Suprapubic skin (tissue), 4 donors: ENCODE results near the gene TRIP13. TPM values are rescaled to one million over a fixed set of nuclear protein-coding genes. Genes with fewer than 3 reads are reported as not detected.

Experiments
- DNase-seq, 2 donors: peaks; one replicate each; pipeline ENCODE4 v3.0.0-alpha.2; 2019; ENCODE audit warnings: low spot score in 2 of 2
- H3K27ac ChIP-seq: fragments of 200-600 bp; sonication (generic); one replicate; pipeline ENCODE4 v1.5.1; 2019
- H3K27me3 ChIP-seq: fragments of 200-600 bp; sonication (generic); one replicate; pipeline ENCODE4 v1.5.1; 2019
- H3K36me3 ChIP-seq: fragments of 200-600 bp; sonication (generic); one replicate; pipeline ENCODE4 v1.5.1; 2019
- H3K4me1 ChIP-seq: fragments of 200-600 bp; sonication (generic); one replicate; pipeline ENCODE4 v1.5.1; 2019
- H3K4me3 ChIP-seq: fragments of 200-600 bp; sonication (generic); one replicate; pipeline ENCODE4 v1.5.1; 2019; ENCODE audit warnings: mild to moderate bottlenecking
- H3K9me3 ChIP-seq: fragments of 200-600 bp; sonication (generic); one replicate; pipeline ENCODE4 v1.5.1; 2019
- EP300 ChIP-seq: sonication (generic); formaldehyde crosslinking; IDR thresholded peaks from one replicate; pipeline ENCODE4 v1.6.1; 2017; ENCODE audit warnings: antibody characterized with exemption
- POLR2A ChIP-seq, 2 donors: fragments of 450-650 bp; IDR thresholded peaks; one replicate each; pipeline ENCODE4 v1.6.1; 2017; ENCODE audit warnings: antibody characterized with exemption in 2 of 2, mild to moderate bottlenecking in 2 of 2, moderate library complexity in 2 of 2
- POLR2AphosphoS5 ChIP-seq, 3 donors: sonication (generic); formaldehyde crosslinking; IDR thresholded peaks; one replicate each; pipeline ENCODE4 v1.6.1; 2017; ENCODE audit warnings: antibody characterized with exemption in 3 of 3
- WGBS: methylation state at CpG from one replicate; pipeline ENCODE4 v1.1.5; 2018; 5-methylcytosine and 5-hydroxymethylcytosine counted together
- total RNA-seq, 4 donors: library from RNA; depleted of rRNA; stranded (reverse); fragments of >200 nt; gene quantifications; one replicate each; pipeline ENCODE4 v1.1.0, GENCODE V29; 2016
- TF ChIP-seq, protein P1 (sequence below), 2 donors: fragments of 200-600 bp in 1 of 2; fragments of 450-650 bp in 1 of 2; sonication (generic) in 1 of 2; IDR thresholded peaks; one replicate each; pipeline ENCODE4 v1.5.1; 2016 to 2019; ENCODE audit warnings: antibody characterized with exemption in 2 of 2, mild to moderate bottlenecking in 1 of 2, moderate library complexity in 1 of 2

The TRIP13 gene
- total RNA-seq, 4 donors from 2014 or later, result 1.1 to 3.7 (median 1.6) TPM

DNA sequence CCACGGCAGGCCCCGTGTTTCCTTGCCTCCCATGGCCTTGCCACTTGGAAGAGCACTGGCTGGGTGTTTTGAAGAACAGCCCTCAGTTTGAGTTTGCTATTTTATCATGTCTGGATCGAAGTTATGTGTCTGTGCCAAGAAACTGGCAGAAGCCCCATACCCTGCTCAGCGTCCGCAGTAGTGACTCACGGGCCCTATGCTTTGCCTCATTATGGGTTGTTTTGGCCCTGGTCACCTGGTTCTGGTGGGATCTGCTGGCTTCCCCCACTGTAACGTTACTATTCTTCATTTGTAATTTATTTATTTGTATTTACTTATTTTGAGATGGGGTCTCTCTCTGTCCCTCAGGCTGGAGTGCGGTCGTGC, 73.6 kb downstream of the TRIP13 start:
- DNase-seq, result no peak
- peaks cover 6% of the 10 kb centered on the region for H3K4me1 ChIP-seq
- no peaks in the 10 kb centered on the region for H3K9me3 ChIP-seq
- H3K27ac ChIP-seq, result no peak overlapping the region
- TF ChIP-seq POLR2AphosphoS5 (IDR thresholded peaks at IDR 0.05) (no peak), EP300 (no peak), POLR2A (IDR thresholded peaks at IDR 0.05) (no peak)
- TF ChIP-seq, protein P1, sequence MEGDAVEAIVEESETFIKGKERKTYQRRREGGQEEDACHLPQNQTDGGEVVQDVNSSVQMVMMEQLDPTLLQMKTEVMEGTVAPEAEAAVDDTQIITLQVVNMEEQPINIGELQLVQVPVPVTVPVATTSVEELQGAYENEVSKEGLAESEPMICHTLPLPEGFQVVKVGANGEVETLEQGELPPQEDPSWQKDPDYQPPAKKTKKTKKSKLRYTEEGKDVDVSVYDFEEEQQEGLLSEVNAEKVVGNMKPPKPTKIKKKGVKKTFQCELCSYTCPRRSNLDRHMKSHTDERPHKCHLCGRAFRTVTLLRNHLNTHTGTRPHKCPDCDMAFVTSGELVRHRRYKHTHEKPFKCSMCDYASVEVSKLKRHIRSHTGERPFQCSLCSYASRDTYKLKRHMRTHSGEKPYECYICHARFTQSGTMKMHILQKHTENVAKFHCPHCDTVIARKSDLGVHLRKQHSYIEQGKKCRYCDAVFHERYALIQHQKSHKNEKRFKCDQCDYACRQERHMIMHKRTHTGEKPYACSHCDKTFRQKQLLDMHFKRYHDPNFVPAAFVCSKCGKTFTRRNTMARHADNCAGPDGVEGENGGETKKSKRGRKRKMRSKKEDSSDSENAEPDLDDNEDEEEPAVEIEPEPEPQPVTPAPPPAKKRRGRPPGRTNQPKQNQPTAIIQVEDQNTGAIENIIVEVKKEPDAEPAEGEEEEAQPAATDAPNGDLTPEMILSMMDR (IDR thresholded peaks at IDR 0.05), result no peak
- H3K27me3 ChIP-seq, result peaks cover 45% of the 10 kb centered on the region
- 78% methylated on average over 9 of the region's 9 CpGs for WGBS
- no peak overlapping the region for H3K4me3 ChIP-seq
- no peaks in the 10 kb centered on the region for H3K36me3 ChIP-seq

DNA sequence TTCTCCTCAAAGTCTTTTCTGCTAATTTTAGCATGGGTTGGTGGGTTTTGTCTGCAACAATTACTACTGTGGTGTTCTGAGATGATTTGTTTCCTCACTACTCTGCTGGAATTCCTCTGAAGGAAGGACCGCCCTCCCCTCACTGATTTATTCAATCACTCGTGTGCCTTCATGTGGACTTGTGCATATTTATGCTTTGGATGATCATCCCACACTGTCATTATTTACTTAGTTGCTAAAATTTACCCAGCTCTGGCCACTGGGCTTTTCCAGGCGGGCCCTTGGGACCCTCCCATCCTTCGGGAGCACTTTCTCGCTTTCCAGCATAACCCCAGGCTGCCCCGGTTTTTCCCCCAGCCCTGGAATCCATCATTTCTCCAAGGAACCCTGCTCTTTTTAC, 74.3 kb downstream of the TRIP13 start:
- 76% methylated on average over 6 of the region's 6 CpGs for WGBS
- Histone ChIP-seq H3K27ac (no peak overlapping the region), H3K27me3 (peaks cover 45% of the 10 kb centered on the region), H3K36me3 (no peaks in the 10 kb centered on the region), H3K4me1 (peaks cover 6% of the 10 kb centered on the region), H3K4me3 (no peak overlapping the region), H3K9me3 (no peaks in the 10 kb centered on the region)
- DNase-seq, result no peak
- TF ChIP-seq, protein P1 (IDR thresholded peaks at IDR 0.05), result no peak
- no peak for TF ChIP-seq POLR2AphosphoS5 (IDR thresholded peaks at IDR 0.05)

Other genes starting within 250 kb of the TRIP13 start
- 10 to 100 TPM; 10.5 to 22.2 (median 16.2) TPM for gene TPPP, start 199.5 kb upstream of the TRIP13 start, total RNA-seq
- 10 to 100 TPM in 3 of 4 donors, 1 to 10 TPM in 1; 9.3 to 35.2 (median 19.4) TPM for gene ZDHHC11B, start 108.2 kb upstream of the TRIP13 start, total RNA-seq
- gene ZDHHC11, start 41.9 kb upstream of the TRIP13 start, total RNA-seq, result 10 to 100 TPM in 2 of 4 donors, 1 to 10 TPM in 2; 7.5 to 81.5 (median 22.6) TPM
- 10 to 100 TPM; 25.2 to 73.0 (median 38.8) TPM for gene BRD9, start 83 bp upstream of the TRIP13 start, total RNA-seq
- 10 to 100 TPM in 2 of 4 donors, 1 to 10 TPM in 2; 7.9 to 13.0 (median 10.6) TPM for gene NKD2, start 115.9 kb downstream of the TRIP13 start, total RNA-seq
- gene SLC12A7, start 219.2 kb downstream of the TRIP13 start, total RNA-seq, result 10 to 100 TPM in 3 of 4 donors, 1 to 10 TPM in 1; 8.6 to 29.0 (median 21.5) TPM